CD4-positive, alpha-beta T cell treated with Interleukin-12 subunit alpha and Interleukin-12 subunit beta, for 1 hour (primary cell): ENCODE data around the gene VPS13D.
A peak's percentile ranks its signal among the peaks of the same experiment; 100 is the strongest.

Experiments
- DNase-seq: peaks from one replicate; pipeline ENCODE4 v3.0.0-alpha.2; 2020

The VPS13D gene

DNA sequence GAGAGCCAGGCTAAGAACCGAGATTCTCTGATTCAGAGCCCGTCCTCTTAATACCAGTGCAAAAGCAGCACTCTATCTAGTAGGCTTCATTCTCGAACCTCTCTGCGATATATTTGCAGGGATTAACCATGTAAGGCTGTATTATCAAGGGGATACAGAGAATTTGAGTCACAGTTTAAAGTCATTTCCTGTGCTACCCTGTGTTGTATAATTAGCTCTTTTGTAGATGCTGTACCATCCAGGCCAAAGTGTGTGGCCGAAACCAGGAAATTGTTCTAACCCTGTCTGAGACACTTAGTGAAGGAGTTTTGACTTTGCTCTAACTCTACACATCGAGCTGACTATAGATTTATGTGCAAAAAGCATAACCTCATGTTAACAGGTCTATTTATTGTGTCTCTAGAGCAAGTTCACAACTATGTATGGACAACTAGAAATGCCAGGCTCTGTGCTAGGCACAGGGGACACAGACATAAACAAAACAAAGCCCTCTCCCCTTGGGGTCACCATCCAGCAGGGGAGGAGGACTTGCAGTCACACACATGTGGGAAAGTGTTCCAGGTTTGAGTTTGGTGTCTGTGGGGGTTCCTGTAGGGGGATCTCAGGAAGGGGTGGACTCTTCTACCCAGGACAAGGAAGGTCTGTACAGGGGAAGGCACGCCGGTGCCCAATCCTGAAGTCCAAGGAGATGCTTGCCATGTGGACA lies 206.0 kb downstream of the VPS13D start:
- DNase-seq, result peak; percentile 32

- no peak for DNase-seq
Observed at GRCh38 chr1:12436345-12436658, 206.5 kb downstream of the VPS13D start.

- no peak for DNase-seq
Observed at GRCh38 chr1:12436817-12437599, 207.2 kb downstream of the VPS13D start.

GRCh38 chr1:12437629-12438028 lies 207.8 kb downstream of the VPS13D start:
- no peak for DNase-seq

DNA sequence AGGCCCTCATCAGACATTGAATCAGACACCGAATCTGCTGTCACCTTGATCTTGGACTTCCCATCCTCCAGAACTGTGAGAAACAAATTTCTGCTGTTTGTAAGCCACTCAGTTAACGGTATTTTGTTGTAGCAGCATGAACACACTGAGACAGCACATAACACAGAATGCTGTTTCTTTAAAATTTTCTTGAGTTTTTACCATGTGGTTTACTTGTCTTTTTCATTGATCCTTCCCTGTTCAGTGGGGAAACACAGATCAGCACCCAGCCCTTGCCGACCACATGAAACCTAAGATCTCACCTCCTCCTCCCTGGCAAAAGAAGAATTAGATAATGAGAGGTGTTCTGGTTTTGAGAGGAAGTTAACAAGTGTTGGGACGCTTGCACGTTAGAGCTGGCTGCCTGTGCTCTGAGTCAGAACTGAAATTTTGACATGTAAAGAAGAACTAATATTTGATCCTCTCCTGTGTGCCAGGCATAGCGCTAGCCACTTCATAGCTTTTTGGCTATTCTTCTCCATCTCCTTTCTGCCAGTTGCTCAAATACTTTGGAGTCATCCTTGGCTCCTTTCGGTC lies 208.6 kb downstream of the VPS13D start:
- DNase-seq, result peak; percentile 58

GRCh38 chr1:12439073-12439472 lies 209.2 kb downstream of the VPS13D start:
- no peak for DNase-seq

GRCh38 chr1:12441414-12442105 lies 211.7 kb downstream of the VPS13D start:
- no peak for DNase-seq

- DNase-seq, result no peak
Observed at GRCh38 chr1:12442217-12442616, 212.4 kb downstream of the VPS13D start.

GRCh38 chr1:12443151-12443550 lies 213.3 kb downstream of the VPS13D start:
- DNase-seq, result no peak

GRCh38 chr1:12444329-12444841 lies 214.6 kb downstream of the VPS13D start:
- DNase-seq, result no peak

- DNase-seq, result no peak
Observed at GRCh38 chr1:12445257-12445656, 215.4 kb downstream of the VPS13D start.

- no peak for DNase-seq
Observed at GRCh38 chr1:12446593-12446992, 216.8 kb downstream of the VPS13D start.

- DNase-seq, result no peak
Observed at GRCh38 chr1:12447307-12447706, 217.5 kb downstream of the VPS13D start.

DNA sequence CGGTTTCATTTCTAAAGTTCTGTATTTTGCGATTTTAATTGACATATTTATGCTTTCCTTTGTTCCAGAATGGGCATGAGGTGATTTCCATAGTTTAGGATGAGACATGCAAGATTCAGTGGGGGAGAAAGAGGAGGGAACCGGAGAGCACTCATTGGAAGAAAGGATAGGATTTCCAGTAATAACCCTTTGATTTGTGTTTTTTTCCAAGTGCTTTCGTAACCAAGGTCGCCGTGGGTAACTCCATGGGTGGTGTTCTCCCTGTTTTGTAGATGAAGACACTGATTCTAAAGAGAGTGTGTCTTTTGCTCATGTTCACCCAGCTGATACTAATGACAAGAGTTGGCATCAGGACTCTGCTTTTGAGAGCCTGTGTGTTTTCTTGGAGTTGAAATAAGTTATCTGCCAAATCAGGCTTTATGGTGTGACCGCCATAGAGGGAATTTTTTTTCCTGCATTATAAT lies 218.1 kb downstream of the VPS13D start:
- DNase-seq, result no peak

GRCh38 chr1:12448746-12449177 lies 218.9 kb downstream of the VPS13D start:
- no peak for DNase-seq

DNA sequence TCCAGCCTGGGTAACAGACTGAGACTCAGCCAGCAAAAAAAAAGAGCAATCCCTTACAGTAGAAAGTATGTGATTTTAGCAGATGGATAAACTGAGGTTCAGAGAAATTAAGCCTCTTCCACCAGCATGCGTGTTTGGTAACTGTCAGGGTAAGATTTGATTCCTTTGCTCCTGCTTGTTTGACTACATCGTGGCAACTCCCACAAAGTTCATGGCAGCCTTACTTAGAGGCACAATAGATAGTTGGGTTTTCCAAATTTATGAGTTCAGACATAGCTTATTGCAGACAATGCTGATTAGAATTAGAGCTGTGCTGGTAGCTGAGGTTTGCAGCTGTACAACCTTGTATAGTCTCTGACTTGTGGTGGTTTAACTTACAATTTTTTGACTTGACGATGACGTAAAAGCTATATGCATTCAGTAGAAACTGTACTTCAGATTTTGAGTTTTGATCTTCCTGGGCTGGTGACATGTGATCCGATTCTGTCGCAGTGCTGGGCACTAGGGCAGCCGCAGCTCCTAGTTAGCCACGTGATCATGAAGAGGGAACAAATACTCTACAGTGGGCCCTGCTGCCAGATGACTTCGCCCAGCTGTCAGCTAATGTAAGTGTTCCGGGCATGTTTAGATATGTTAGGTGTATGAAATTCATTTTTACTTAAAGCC lies 220.4 kb downstream of the VPS13D start:
- no peak for DNase-seq

- DNase-seq, result no peak
Observed at GRCh38 chr1:12450756-12451559, 221.1 kb downstream of the VPS13D start.

DNA sequence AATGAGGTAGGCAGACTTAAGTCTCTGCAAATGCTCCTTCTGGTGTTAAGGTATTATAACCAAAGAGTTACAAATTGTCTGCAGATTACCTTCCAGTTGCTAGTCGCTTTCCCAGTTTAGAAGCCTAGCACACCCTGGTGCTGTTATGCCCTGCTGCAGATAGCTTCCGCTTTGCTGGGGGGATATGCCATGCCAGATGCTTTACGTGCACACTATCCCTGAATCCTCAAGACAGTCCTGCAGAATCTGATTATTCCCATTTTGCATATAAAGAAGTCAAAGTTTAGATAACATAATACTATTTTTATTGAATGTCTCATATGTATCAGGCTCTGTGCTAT lies 221.7 kb downstream of the VPS13D start:
- no peak for DNase-seq

DNA sequence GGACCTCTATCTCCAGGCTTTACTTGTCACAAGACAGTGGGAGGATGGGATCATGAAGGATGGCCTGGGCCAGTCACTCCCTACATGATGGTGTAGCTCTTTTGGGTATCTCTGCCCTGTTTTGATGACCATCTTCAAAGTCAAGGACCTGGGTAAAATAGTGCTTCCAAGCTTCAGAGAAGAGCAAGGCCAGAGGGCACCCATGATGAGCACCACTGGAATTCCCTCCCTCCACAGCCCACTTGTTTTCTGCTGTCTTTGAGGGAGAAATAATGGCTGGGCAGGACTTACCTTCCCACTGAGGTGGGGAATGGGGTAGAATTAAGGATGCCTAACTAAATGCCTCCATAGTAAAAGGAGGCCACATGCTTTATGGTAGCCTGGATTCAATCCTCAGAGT lies 222.4 kb downstream of the VPS13D start:
- no peak for DNase-seq

DNA sequence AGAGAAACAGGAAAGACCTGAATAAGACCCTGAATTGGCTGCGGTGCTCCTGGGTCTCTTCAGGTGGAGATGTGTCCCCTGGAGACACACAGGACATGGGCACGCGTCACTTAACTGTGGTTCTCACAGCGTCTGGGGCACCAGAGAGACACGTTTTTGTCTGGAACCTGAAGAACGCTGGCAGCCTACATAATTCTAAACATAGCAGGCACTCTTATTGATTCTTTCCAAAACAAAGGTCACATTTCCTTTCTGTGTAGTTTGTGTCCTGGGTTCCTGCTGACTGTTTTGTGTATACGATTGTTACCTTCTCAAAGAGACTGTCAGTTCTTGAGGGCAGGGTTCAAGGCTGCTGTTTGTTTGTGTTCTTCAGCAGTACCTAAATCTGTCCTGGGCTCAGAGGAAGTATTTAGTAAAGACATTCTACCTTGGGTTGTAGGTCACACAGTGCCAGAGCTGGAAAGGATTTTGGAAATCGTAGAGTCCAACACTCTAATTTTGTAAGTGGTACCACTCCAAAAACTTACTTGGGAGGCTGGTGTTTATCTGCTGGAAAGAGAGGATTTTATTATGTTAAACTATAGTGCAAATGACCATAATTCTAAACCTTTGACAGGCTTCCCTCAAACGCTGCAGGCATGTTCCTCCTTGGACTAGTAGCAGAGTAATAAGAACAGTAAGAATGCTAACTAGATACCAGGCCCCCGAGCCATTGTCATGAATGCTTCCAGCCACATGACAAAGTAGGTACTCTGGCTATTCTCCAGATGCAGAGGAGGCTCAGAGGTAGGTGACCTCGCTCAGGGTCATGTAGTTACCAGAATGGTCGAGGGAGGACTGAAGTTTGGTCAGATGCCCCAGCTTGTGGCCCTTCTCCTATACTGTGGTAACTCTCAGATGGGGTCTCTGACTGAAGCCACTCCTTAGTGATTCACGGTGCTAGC lies 223.8 kb downstream of the VPS13D start:
- DNase-seq, result no peak
